Measurements from ENCODE around the gene AMN1.
"Not testable (repeated sequence)": the region's sequence is repeated elsewhere in the genome, so short reads cannot be mapped to it uniquely, and the experiment has no call there.

The AMN1 gene

GRCh38 chr12:31685801-31686200 is 43.0 kb downstream of the AMN1 start:
- TF ChIP-seq EZH2phosphoT487 (IDR thresholded peaks at IDR 0.05; ENCODE audit: borderline replicate concordance, low read length) (no peak), CTCF (IDR thresholded peaks at IDR 0.05; ENCODE audit: low read depth, low read length, poor library complexity, severe bottlenecking) (no peak)
- Histone ChIP-seq H3K9me2 (replicated peaks; ENCODE audit: control insufficient read depth, low read length) (no peaks in the 10 kb centered on the region), H4K20me1 (ENCODE audit: control insufficient read depth, insufficient read depth, low read depth, low read length) (no peaks in the 10 kb centered on the region), H3K4me1 (ENCODE audit: control insufficient read depth, low read length) (peaks cover 40% of the 10 kb centered on the region), H3K9me3 (ENCODE audit: control insufficient read depth, insufficient read depth, low read length) (peaks cover 4% of the 10 kb centered on the region; the same call in 1 of the 2 replicates), H3F3A (ENCODE audit: control insufficient read depth, insufficient read depth) (peaks cover 3% of the 10 kb centered on the region; the same call in 1 of the 2 replicates), H3K36me3 (ENCODE audit: control insufficient read depth, low read length) (peaks cover 14% of the 10 kb centered on the region; the same call in 1 of the 2 replicates), H3K4me2 (ENCODE audit: low read length) (peak overlapping the region; percentile 74), H3K79me2 (ENCODE audit: control insufficient read depth, low read length) (no peaks in the 10 kb centered on the region), H3K4me3 (ENCODE audit: low read length) (no peak overlapping the region), H3K27ac (ENCODE audit: low read depth, low read length) (no peak overlapping the region), H3K27me3 (ENCODE audit: control insufficient read depth, low read length) (no peaks in the 10 kb centered on the region)

GRCh38 chr12:31682136-31682962 is 46.5 kb downstream of the AMN1 start:
- TF ChIP-seq EZH2phosphoT487 (IDR thresholded peaks at IDR 0.05; ENCODE audit: borderline replicate concordance, low read length) (no peak), CTCF (IDR thresholded peaks at IDR 0.05; ENCODE audit: low read depth, low read length, poor library complexity, severe bottlenecking) (peak; percentile 79)
- no peaks in the 10 kb centered on the region for H3K9me2 ChIP-seq (replicated peaks; ENCODE audit: control insufficient read depth, low read length)
- H4K20me1 ChIP-seq (ENCODE audit: control insufficient read depth, insufficient read depth, low read depth, low read length): no peaks in the 10 kb centered on the region
- peak overlapping the region; percentile 36 for H3K4me2 ChIP-seq (ENCODE audit: low read length)
- no peaks in the 10 kb centered on the region for H3F3A ChIP-seq (ENCODE audit: control insufficient read depth, insufficient read depth)
- H3K27ac ChIP-seq (ENCODE audit: low read depth, low read length): no peak overlapping the region; the same call in 1 of the 2 replicates
- H3K4me1 ChIP-seq (ENCODE audit: control insufficient read depth, low read length): peaks cover 38% of the 10 kb centered on the region
- 0 out of 2 replicates have a peak overlapping the region, but pooled peaks have one; percentile 11 for H3K4me3 ChIP-seq (ENCODE audit: low read length)
- no peaks in the 10 kb centered on the region for H3K79me2 ChIP-seq (ENCODE audit: control insufficient read depth, low read length)
- H3K36me3 ChIP-seq (ENCODE audit: control insufficient read depth, low read length): peaks cover 14% of the 10 kb centered on the region; the same call in 1 of the 2 replicates
- peaks cover 4% of the 10 kb centered on the region; the same call in 1 of the 2 replicates for H3K9me3 ChIP-seq (ENCODE audit: control insufficient read depth, insufficient read depth, low read length)
- H3K27me3 ChIP-seq (ENCODE audit: control insufficient read depth, low read length): no peaks in the 10 kb centered on the region

GRCh38 chr12:31672521-31672920 is 56.3 kb downstream of the AMN1 start:
- Histone ChIP-seq H3K36me3 (ENCODE audit: control insufficient read depth, low read length) (no peaks in the 10 kb centered on the region), H3K9me3 (ENCODE audit: control insufficient read depth, insufficient read depth, low read length) (no peaks in the 10 kb centered on the region), H3F3A (ENCODE audit: control insufficient read depth, insufficient read depth) (no peaks in the 10 kb centered on the region), H3K27ac (ENCODE audit: low read depth, low read length) (no peak overlapping the region), H3K4me2 (ENCODE audit: low read length) (no peak overlapping the region), H3K27me3 (ENCODE audit: control insufficient read depth, low read length) (no peaks in the 10 kb centered on the region), H3K4me1 (ENCODE audit: control insufficient read depth, low read length) (no peaks in the 10 kb centered on the region), H3K79me2 (ENCODE audit: control insufficient read depth, low read length) (no peaks in the 10 kb centered on the region), H4K20me1 (ENCODE audit: control insufficient read depth, insufficient read depth, low read depth, low read length) (no peaks in the 10 kb centered on the region), H3K4me3 (ENCODE audit: low read length) (no peak overlapping the region), H3K9me2 (replicated peaks; ENCODE audit: control insufficient read depth, low read length) (no peaks in the 10 kb centered on the region)
- TF ChIP-seq CTCF (IDR thresholded peaks at IDR 0.05; ENCODE audit: low read depth, low read length, poor library complexity, severe bottlenecking) (no peak), EZH2phosphoT487 (IDR thresholded peaks at IDR 0.05; ENCODE audit: borderline replicate concordance, low read length) (no peak)

GRCh38 chr12:31669582-31669981 is 59.2 kb downstream of the AMN1 start:
- H3K79me2 ChIP-seq (ENCODE audit: control insufficient read depth, low read length); H3K4me3 ChIP-seq (ENCODE audit: low read length); H3K36me3 ChIP-seq (ENCODE audit: control insufficient read depth, low read length); H3K27me3 ChIP-seq (ENCODE audit: control insufficient read depth, low read length); H3K4me2 ChIP-seq (ENCODE audit: low read length); H4K20me1 ChIP-seq (ENCODE audit: control insufficient read depth, insufficient read depth, low read depth, low read length); H3K27ac ChIP-seq (ENCODE audit: low read depth, low read length); H3F3A ChIP-seq (ENCODE audit: control insufficient read depth, insufficient read depth); H3K9me2 ChIP-seq (replicated peaks; ENCODE audit: control insufficient read depth, low read length); H3K4me1 ChIP-seq (ENCODE audit: control insufficient read depth, low read length); H3K9me3 ChIP-seq (ENCODE audit: control insufficient read depth, insufficient read depth, low read length): not testable (repeated sequence)
